ENCODE results near the gene FAM24B.

GRCh38 chr10:122850705-122851640, 28.4 kb downstream of the FAM24B start:
- TF ChIP-seq, protein P1, sequence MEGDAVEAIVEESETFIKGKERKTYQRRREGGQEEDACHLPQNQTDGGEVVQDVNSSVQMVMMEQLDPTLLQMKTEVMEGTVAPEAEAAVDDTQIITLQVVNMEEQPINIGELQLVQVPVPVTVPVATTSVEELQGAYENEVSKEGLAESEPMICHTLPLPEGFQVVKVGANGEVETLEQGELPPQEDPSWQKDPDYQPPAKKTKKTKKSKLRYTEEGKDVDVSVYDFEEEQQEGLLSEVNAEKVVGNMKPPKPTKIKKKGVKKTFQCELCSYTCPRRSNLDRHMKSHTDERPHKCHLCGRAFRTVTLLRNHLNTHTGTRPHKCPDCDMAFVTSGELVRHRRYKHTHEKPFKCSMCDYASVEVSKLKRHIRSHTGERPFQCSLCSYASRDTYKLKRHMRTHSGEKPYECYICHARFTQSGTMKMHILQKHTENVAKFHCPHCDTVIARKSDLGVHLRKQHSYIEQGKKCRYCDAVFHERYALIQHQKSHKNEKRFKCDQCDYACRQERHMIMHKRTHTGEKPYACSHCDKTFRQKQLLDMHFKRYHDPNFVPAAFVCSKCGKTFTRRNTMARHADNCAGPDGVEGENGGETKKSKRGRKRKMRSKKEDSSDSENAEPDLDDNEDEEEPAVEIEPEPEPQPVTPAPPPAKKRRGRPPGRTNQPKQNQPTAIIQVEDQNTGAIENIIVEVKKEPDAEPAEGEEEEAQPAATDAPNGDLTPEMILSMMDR (IDR thresholded peaks at IDR 0.05), result no peak
- no peak for TF ChIP-seq POLR2A (IDR thresholded peaks at IDR 0.05)
- TF ChIP-seq EP300 (IDR thresholded peaks at IDR 0.05), result no peak
- TF ChIP-seq POLR2AphosphoS5 (IDR thresholded peaks at IDR 0.05), result no peak

Measured in upper lobe of left lung (tissue), 4 donors.